Activated CD4-positive, alpha-beta T cell treated with anti-CD3 and anti-CD28 coated beads, Interleukin-2, amount 50 U/mL, for 1 hour (primary cell): ENCODE measurements around the gene ZNF774.
"Not testable (repeated sequence)": the region's sequence is repeated elsewhere in the genome, so short reads cannot be mapped to it uniquely, and the experiment has no call there.

Experiments
- DNase-seq: peaks from one replicate; pipeline ENCODE4 v3.0.0-alpha.2; 2020

ZNF774 gene

GRCh38 chr15:90393040-90393439 lies 41.0 kb downstream of the ZNF774 start:
- no peak for DNase-seq

GRCh38 chr15:90394074-90394473 lies 42.0 kb downstream of the ZNF774 start:
- no peak for DNase-seq

- no peak for DNase-seq
Observed at GRCh38 chr15:90394748-90395442, 42.8 kb downstream of the ZNF774 start.

GRCh38 chr15:90396321-90396720 lies 44.2 kb downstream of the ZNF774 start:
- DNase-seq: no peak

- no peak for DNase-seq
Observed at GRCh38 chr15:90400005-90400758, 48.1 kb downstream of the ZNF774 start.

- peak; percentile 49 for DNase-seq
Observed at GRCh38 chr15:90400759-90401314, 48.8 kb downstream of the ZNF774 start.

GRCh38 chr15:90401495-90401894 lies 49.4 kb downstream of the ZNF774 start:
- DNase-seq: no peak

- no peak for DNase-seq
Observed at GRCh38 chr15:90402223-90402622, 50.1 kb downstream of the ZNF774 start.

- DNase-seq: no peak
Observed at GRCh38 chr15:90402767-90403166, 50.7 kb downstream of the ZNF774 start.

GRCh38 chr15:90405055-90405607 lies 53.0 kb downstream of the ZNF774 start:
- no peak for DNase-seq

GRCh38 chr15:90407336-90407735 lies 55.3 kb downstream of the ZNF774 start:
- DNase-seq: no peak

- DNase-seq: no peak
Observed at GRCh38 chr15:90407871-90408317, 55.8 kb downstream of the ZNF774 start.

- DNase-seq: no peak
Observed at GRCh38 chr15:90408657-90409056, 56.6 kb downstream of the ZNF774 start.

GRCh38 chr15:90409587-90409986 lies 57.5 kb downstream of the ZNF774 start:
- DNase-seq: not testable (repeated sequence)

GRCh38 chr15:90410316-90410715 lies 58.2 kb downstream of the ZNF774 start:
- DNase-seq: not testable (repeated sequence)

- DNase-seq: no peak
Observed at GRCh38 chr15:90411176-90411575, 59.1 kb downstream of the ZNF774 start.
